HG03060 (cell line): ENCODE measurements around the gene MED13L.
"Not testable (repeated sequence)": the region's sequence is repeated elsewhere in the genome, so short reads cannot be mapped to it uniquely, and the experiment has no call there.

Source experiments
- ATAC-seq: cut with Tn5 transposase; IDR thresholded peaks from one replicate; pipeline ENCODE4 v1.9.1; 2021; ENCODE audit warnings: low read depth, moderate number of reproducible peaks; ENCODE audit not compliant: unreplicated experiment

Gene MED13L

GRCh38 chr12:115993737-115994136 is 283.8 kb downstream of the MED13L start:
- ATAC-seq: no peak

GRCh38 chr12:115990241-115990640 is 287.3 kb downstream of the MED13L start:
- no peak for ATAC-seq

GRCh38 chr12:115988625-115989563 is 288.6 kb downstream of the MED13L start:
- ATAC-seq: no peak

GRCh38 chr12:115988212-115988611 is 289.3 kb downstream of the MED13L start:
- ATAC-seq: no peak

GRCh38 chr12:115984616-115985015 is 292.9 kb downstream of the MED13L start:
- no peak for ATAC-seq

- no peak for ATAC-seq
These were observed 294.2 kb downstream of the MED13L start for GRCh38 chr12:115983226-115983798.

GRCh38 chr12:115980339-115980738 is 297.2 kb downstream of the MED13L start:
- ATAC-seq: no peak

- ATAC-seq: no peak
These were observed 297.6 kb downstream of the MED13L start for GRCh38 chr12:115979851-115980250.

GRCh38 chr12:115979351-115979750 is 298.1 kb downstream of the MED13L start:
- ATAC-seq: no peak

- ATAC-seq: not testable (repeated sequence)
These were observed 300.7 kb downstream of the MED13L start for GRCh38 chr12:115976829-115977228.

- no peak for ATAC-seq
These were observed 302.1 kb downstream of the MED13L start for GRCh38 chr12:115975411-115975810.

GRCh38 chr12:115973968-115974724 is 303.3 kb downstream of the MED13L start:
- no peak for ATAC-seq

GRCh38 chr12:115973066-115973465 is 304.4 kb downstream of the MED13L start:
- no peak for ATAC-seq

- no peak for ATAC-seq
These were observed 305.3 kb downstream of the MED13L start for GRCh38 chr12:115972241-115972640.

GRCh38 chr12:115968211-115968610 is 309.3 kb downstream of the MED13L start:
- ATAC-seq: no peak

GRCh38 chr12:115966376-115966775 is 311.1 kb downstream of the MED13L start:
- ATAC-seq: no peak

- no peak for ATAC-seq
These were observed 312.9 kb downstream of the MED13L start for GRCh38 chr12:115964626-115965025.

- ATAC-seq: no peak
These were observed 313.3 kb downstream of the MED13L start for GRCh38 chr12:115964214-115964613.

GRCh38 chr12:115962216-115962615 is 315.3 kb downstream of the MED13L start:
- ATAC-seq: no peak

GRCh38 chr12:115960868-115961802 is 316.4 kb downstream of the MED13L start:
- ATAC-seq: no peak
